ENCODE measurements around the gene ZNF503.
A peak's percentile ranks its signal among the peaks of the same experiment; 100 is the strongest.

ZNF503 gene

GRCh38 chr10:75406462-75407223 is 5.1 kb upstream of the ZNF503 start:
- DNase-seq (ENCODE audit: low spot score) = no peak

- peak; percentile 60 for DNase-seq (ENCODE audit: low spot score)
Measured at GRCh38 chr10:75405598-75406461, 4.3 kb upstream of the ZNF503 start.

DNA sequence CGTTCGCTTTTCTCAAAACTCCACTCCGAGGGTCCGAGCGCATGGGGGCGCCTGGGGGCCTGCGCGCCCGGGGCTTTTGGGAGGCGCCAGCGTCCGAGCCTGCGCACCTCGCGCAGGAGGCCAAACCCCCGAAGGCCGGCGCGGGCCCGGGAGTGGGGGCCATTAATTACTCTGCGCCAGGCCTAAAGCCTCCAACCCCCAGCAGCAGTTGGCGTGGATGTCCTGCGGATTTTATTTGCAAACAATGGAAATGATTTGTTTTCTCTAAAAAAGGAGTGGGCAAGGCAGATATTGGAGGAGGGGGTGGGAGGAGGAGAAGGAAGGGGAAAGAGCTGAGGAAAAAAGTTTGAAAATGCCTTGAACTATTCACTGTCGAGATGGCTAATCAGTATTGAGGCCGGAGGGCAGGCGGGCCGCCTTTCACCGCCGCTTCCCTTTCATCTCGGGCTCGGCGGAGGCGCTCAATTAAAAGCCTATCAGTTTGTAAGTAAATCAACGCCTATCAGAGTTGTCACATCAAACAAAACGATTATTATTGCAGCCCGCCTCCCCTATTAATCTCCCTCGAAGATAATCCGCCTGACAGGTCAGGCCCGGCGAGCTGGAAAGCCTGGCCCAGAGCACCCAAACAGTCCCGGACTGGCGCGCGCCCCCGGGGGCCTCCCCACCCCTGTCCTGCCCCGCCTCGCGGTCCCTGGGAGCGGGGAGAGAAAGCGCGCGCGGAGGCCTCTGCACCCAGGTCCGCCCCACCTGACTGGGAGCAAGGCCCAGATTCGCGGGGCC is 3.4 kb upstream of the ZNF503 start:
- peak; percentile 86 for DNase-seq (ENCODE audit: low spot score)

DNA sequence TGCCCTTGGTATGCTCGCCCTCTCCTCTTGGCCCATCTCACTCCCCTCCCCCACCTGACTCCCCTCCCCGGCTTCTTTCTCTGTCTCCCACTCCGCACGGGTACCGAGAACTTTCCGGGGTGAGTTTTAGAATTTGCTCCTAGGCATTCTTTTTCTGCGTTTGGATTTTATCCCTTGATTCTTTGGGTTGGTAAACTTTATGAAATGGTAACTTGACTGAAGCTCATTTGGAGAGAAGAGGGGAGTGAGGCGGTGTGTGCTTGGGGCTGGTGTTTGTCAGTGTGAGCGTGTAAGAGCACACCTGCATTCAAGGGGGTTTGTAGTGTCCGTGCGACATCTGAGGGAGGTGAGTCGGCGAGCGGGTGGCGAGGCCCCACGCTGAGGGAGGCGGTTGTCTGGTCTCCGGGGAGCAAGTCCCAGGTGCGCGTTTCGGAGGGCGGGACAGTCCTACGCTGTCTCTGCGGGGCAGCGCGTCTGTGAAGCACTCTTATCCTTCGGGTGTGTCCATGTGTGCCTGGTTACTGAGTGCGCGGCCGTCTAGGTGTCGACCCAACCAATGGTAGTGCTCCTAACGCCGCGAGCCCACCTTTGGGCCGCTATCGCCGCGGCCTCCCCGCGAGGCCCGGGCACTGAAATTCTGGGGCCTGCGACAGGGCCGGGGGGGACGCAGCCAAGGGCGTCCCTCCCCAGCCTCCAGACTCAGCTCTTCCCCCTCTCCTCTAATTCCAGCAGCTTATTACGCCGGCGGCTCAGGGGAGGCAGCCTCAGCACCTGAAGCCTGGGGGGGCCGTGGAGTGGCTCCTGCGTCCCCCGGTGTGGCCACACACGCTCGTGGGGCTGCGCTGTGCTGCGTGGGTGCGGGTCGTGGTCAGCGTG is 2.6 kb upstream of the ZNF503 start:
- peak; percentile 77 for DNase-seq (ENCODE audit: low spot score)

DNA sequence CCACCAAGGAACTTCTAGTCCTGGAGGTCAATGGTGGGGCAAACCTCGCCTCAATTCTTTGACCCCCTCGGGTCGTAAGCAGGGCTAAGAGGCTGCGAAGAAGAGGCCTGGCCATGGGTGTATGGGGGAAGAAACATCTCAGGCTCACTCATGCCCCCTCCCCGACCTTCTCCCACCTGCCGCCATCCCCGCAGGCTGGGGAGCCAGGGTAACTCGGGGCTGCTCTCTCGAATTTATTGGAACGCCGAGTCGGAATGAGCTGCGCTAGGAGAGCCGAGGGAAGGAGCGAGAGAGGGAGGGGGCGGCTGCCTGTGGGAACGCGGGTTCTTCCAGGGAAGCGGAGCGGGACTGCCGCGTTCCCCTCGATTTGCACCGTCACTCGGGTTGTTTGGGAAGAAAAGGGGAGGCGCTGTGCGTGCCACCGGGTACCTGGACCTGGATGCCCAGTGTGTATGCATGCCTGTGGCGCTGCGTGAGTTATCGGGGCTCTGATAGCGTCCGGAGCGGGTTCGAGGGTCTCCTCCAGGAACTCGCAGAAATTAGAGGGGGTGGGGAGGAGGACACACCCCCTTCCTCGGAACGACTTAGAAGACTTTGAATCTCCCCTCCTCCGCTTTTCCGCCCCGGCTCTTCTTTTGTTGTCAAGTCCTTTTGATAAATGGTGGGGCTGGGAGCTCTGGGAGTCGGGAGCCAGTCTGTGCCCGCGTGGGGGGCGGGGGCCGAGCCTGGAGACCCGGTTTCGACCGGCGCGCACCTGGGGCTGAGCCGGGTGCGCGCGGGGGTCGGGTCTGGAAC is 1.8 kb upstream of the ZNF503 start:
- peak; percentile 82 for DNase-seq (ENCODE audit: low spot score)

GRCh38 chr10:75402486-75403143 is 1.1 kb upstream of the ZNF503 start:
- DNase-seq (ENCODE audit: low spot score) = peak; percentile 76

GRCh38 chr10:75400771-75401568 is 594 bp downstream of the ZNF503 start:
- DNase-seq (ENCODE audit: low spot score) = peak; percentile 55

- no peak for DNase-seq (ENCODE audit: low spot score)
Measured at GRCh38 chr10:75400163-75400770, 1.3 kb downstream of the ZNF503 start.

DNA sequence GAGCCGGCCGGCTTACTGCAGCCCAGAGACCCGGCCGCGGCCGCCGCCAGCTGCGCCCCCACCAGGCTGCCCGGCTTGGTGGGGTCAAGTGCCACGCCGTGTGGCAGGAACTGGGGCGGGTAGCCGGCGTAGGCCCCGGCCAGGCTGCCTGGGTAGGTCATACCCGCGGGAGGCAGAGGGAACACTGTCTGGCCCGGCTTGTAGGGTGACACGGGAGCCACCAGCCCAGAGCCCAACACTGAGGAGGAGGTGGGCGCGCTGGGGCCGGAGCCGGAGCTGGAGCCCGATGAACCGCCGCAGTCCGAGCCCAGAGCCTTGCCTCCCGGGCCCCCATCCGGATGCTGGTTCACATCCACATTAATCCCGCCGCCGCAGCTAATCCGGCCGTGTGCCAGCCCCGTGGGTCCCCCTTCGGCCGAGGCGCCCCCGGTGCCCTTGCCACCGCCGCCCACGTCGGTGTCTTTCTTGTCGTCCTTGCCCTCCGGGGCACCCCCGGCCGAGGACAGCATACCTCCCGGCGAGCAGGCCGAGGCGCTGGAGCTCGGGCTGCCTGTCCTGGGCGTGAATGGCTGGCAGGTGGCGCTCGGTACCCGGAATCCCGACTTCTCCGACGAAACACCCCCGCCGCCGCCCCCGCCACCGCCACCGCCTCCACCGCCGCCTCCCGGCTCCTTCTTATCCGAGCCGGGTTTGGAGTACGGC is 2.0 kb downstream of the ZNF503 start:
- DNase-seq (ENCODE audit: low spot score) = peak; percentile 87

DNA sequence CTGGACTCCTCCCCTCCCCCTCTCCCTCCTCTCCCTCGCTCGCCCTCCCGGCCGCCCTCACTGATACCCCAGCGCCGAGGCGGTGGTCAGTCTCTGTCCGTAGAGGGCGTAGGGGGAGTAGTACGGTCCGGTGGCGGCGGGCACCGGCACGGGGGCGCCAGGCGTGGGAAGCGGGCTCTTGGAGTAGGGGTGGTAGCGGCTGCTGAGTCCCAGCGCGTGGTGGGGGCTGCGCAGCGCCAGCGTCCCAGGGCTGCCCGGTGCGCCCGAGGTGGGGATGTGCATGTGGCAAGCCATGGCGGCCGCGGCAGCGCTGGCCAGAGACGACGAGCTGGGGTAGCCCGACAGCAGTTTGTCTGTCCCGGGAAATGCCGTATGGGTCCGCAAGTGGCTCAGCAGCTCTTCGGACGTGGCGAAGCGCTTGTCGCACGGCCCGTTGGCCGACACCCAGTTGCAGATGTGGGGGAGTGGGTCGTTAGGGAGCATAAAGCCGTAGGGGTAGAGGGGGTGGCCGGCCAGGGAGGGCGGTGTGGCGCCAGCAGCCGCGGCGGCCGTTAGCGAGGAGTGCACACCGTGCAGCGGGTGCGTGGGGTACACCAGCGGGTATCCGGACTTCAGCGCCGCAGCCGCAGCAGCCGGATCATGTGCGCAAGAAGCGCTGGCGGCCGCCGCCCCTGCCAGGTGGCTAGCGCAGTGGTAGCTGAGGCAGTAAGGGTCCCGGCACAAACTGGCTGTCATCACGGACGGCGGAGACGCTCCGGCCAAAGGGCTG is 2.7 kb downstream of the ZNF503 start:
- peak; percentile 75 for DNase-seq (ENCODE audit: low spot score)

DNA sequence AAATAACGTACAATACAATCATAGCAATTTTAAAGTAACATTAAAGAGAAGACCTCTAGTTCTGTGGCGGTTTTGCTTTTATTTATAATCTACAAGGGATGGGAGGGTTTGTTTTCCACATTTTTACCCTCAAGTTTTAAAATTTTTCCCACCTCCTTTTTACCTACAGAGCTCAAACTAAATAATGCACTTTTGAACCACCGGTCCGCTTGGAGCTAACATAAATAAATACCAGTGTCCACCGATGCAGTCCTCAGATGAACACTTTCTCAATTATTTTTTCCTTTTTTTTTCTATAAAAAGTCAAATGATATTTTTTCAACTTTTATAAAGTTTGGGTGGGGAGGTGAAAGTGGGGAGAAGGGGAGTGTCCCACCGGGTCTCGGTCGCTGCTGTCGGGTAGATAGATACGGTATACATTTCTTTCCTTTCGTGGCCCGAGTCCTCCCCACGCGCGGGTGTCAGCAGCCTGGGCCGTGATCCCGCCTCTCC is 3.3 kb downstream of the ZNF503 start:
- no peak for DNase-seq (ENCODE audit: low spot score)

GRCh38 chr10:75397496-75398199 is 3.9 kb downstream of the ZNF503 start:
- no peak for DNase-seq (ENCODE audit: low spot score)

DNA sequence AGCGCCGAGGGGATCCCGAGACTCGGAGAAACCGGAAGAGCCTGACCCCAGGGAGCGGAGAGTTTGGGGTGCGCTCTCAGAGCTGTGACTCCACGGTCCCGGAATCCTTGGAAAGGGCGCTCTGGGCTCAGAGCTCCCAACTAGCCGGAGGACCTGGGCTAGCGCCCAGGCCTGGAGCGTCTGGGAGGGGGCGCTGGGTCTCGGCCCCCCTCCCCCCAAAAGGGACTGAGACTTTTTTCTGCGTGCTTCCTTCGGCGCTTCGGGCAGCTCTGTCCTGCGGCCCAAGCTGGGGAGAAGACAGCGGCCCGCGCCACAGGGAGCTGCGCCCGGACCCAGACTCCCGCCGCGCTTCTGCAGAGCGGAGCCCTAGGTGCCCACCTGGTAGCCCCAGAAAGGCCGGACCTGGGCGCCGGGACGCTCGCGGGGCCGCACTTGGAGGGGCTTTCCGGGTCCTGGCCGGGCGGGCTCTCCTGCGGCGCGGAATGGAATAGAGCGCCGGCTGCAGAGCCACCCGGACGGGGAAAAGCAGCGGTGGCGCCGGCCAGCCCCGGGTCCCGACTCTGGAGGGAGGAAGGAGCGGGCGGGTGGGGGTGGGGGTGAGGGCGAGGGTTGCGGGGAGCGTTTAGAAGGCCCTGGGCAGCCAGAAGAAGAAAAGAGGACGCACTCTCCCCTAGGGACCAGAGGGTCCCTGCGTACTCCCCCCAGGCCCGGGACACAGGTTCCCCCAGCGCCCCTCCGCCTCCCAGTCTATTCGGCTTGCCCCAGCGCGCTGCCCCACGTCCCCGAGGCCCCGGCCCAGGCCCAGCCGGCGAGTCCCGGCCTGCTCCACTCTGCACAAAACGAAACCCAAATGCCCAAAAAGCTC is 4.7 kb downstream of the ZNF503 start:
- DNase-seq (ENCODE audit: low spot score) = peak; percentile 68

DNA sequence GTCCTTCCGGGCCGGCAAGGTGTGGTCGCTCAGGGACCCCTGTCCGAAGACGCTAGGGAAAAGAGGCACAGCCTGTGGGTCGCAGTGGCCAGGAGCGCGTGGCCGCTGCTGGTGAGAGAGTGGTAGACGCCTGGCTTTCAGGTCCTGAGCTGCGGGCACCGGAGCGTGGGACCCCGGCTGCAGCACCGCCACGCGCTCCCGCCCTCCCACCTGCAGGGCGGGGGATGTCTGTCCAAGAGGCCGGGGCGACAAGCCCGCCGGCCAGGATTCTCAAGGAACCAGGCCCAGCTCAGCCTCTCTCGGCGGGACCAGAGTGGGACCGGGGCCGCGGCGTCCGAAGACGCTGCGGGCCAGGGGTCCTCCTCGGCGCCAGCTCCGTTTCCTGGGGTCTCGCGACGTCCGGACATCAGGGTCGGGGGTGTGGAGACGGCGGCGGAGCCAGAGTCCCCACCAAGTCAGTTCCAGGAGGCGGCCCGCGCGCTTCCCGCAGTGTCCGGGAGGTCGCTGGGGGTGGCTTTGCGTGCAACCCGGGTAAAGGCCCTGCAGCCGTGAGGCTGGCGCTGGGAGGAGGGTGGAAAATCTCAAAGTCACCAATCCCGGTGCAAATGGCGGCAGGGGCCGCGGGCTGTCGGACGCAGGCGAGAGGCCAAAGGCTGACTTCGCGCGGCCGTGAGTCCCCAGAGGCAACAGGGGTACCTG is 5.5 kb downstream of the ZNF503 start:
- peak; percentile 75 for DNase-seq (ENCODE audit: low spot score)

Measured in ecto neural progenitor cell (in vitro differentiated cells).